ENCODE results near the gene GJB1. TPM values are rescaled to one million over a fixed set of nuclear protein-coding genes. Genes with fewer than 3 reads are reported as not detected.

Gene GJB1
- total RNA-seq, 1 donor from 2014 or later = 3.9 TPM

GRCh38 chrX:71225009-71225408 lies 2.0 kb downstream of the GJB1 start:
- Mint-ChIP-seq H3K36me3 (no peaks in the 10 kb centered on the region), H3K27ac (no peak overlapping the region), H3K4me3 (no peak overlapping the region), H3K9me3 (no peaks in the 10 kb centered on the region), H3K4me1 (ENCODE audit: unreplicated experiment) (peaks cover 10% of the 10 kb centered on the region), H3K27me3 (no peaks in the 10 kb centered on the region)
- DNase-seq (ENCODE audit: extremely low spot score, unreplicated experiment) = no peak
- TF ChIP-seq CTCF (conservative IDR thresholded peaks at IDR 0.05) = no peak

DNA sequence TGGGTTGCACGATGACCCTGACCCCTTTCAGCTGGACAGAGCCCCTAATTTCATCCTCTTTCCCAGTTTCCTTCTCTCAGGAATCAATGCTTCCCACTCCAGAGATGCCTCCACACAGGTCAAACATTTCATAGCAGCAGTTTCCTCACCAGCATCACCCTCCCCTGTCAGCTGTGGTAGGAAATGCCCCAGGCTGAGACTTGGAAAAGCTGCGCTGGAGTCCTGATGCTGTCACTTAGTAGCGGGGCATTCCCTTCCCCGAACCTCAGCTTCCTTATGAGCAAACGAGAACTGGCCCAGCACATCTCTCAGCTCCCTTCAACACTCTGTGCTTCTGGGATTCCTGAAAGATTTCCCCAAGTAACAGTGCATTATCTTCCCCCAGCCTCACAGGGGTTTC lies 2.7 kb downstream of the GJB1 start:
- peak overlapping the region; percentile 39 for H3K27ac Mint-ChIP-seq
- no peaks in the 10 kb centered on the region for H3K9me3 Mint-ChIP-seq
- no peak for DNase-seq (ENCODE audit: extremely low spot score, unreplicated experiment)
- no peak for TF ChIP-seq CTCF (conservative IDR thresholded peaks at IDR 0.05)
- H3K36me3 Mint-ChIP-seq = no peaks in the 10 kb centered on the region
- H3K27me3 Mint-ChIP-seq = no peaks in the 10 kb centered on the region
- H3K4me1 Mint-ChIP-seq (ENCODE audit: unreplicated experiment) = peaks cover 10% of the 10 kb centered on the region
- no peak overlapping the region for H3K4me3 Mint-ChIP-seq

GRCh38 chrX:71227370-71228062 lies 4.5 kb downstream of the GJB1 start:
- H3K9me3 Mint-ChIP-seq = no peaks in the 10 kb centered on the region
- H3K27ac Mint-ChIP-seq = no peak overlapping the region
- no peaks in the 10 kb centered on the region for H3K36me3 Mint-ChIP-seq
- no peak overlapping the region for H3K4me3 Mint-ChIP-seq
- H3K27me3 Mint-ChIP-seq = no peaks in the 10 kb centered on the region
- no peak for DNase-seq (ENCODE audit: extremely low spot score, unreplicated experiment)
- TF ChIP-seq CTCF (conservative IDR thresholded peaks at IDR 0.05) = no peak
- peaks cover 10% of the 10 kb centered on the region for H3K4me1 Mint-ChIP-seq (ENCODE audit: unreplicated experiment)

DNA sequence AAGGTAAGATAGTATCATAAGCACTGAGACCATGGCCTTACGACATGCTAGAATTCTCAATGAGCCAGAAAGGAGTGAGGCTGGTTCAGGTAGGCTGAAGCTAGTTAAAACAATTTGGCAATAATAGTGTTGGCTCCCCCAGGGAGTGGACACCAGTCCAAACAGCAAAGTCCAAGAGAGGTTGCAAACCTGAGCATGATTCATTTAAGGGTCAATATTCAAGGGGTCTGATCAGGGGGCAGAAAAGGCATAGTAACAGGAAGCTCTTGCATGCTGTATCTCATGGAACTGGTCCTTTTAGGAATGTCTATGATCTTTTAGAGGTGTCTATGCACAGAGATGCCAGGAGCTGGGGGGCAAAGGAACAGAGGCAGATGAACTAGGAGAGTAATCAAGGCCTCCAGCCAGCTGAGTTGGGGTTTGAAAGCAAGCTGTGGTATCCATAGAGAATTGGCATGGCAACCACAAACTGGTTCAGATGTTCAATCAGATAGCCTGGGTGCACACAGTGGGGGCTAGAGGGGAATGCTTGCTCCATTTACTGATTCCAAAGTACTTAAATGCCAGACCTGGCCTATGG lies 5.1 kb downstream of the GJB1 start:
- no peaks in the 10 kb centered on the region for H3K36me3 Mint-ChIP-seq
- DNase-seq (ENCODE audit: extremely low spot score, unreplicated experiment) = no peak

GRCh38 chrX:71235482-71235881 lies 12.5 kb downstream of the GJB1 start:
- Mint-ChIP-seq H3K9me3 (peaks cover 5% of the 10 kb centered on the region), H3K4me3 (no peak overlapping the region), H3K27ac (no peak overlapping the region), H3K36me3 (peaks cover 11% of the 10 kb centered on the region), H3K27me3 (no peaks in the 10 kb centered on the region), H3K4me1 (ENCODE audit: unreplicated experiment) (no peaks in the 10 kb centered on the region)
- TF ChIP-seq CTCF (conservative IDR thresholded peaks at IDR 0.05) = no peak
- DNase-seq (ENCODE audit: extremely low spot score, unreplicated experiment) = no peak

More for the DNA sequence above, 5.1 kb downstream of the GJB1 start:
- TF ChIP-seq CTCF (conservative IDR thresholded peaks at IDR 0.05) = no peak
- H3K4me1 Mint-ChIP-seq (ENCODE audit: unreplicated experiment) = peaks cover 10% of the 10 kb centered on the region
- no peaks in the 10 kb centered on the region for H3K27me3 Mint-ChIP-seq
- no peak overlapping the region for H3K4me3 Mint-ChIP-seq
- H3K27ac Mint-ChIP-seq = no peak overlapping the region
- H3K9me3 Mint-ChIP-seq = no peaks in the 10 kb centered on the region
